Measurements from ENCODE around the gene STRN. TPM values are rescaled to one million over a fixed set of nuclear protein-coding genes. Genes with fewer than 3 reads are reported as not detected.

The STRN gene
- total and polyA plus RNA-seq, 10 of the 15 experiments (the other 5 are each of a cell fraction or from before 2014, with no cell fraction given), result 1.00 to 19.2 (median 9.1) TPM

GRCh38 chr2:36881816-36882215 lies 84.5 kb downstream of the STRN start (continued):
- TF ChIP-seq ELK1 (IDR thresholded peaks at IDR 0.05; ENCODE audit: low read depth, low read length), result no peak
- TF ChIP-seq ZNF207 (IDR thresholded peaks at IDR 0.05; ENCODE audit: borderline replicate concordance), result no peak
- no peak for TF ChIP-seq ZBTB11 (CRISPR knock-in tag; IDR thresholded peaks at IDR 0.05)
- TF ChIP-seq USF1 (IDR thresholded peaks at IDR 0.05; ENCODE audit: borderline replicate concordance, extremely low read length, insufficient read depth, low read depth, low read length), result no peak
- TF ChIP-seq JUND (IDR thresholded peaks at IDR 0.05; ENCODE audit: low read depth, low read length), result no peak
- TF ChIP-seq PML (IDR thresholded peaks at IDR 0.05; ENCODE audit: low read length), result no peak
- TF ChIP-seq NBN (IDR thresholded peaks at IDR 0.05), result no peak

- CTCF ChIA-PET, result no interaction called here
- TF ChIP-seq MTA2 (IDR thresholded peaks at IDR 0.05; ENCODE audit: low read depth) (no peak), MAX (IDR thresholded peaks at IDR 0.05; ENCODE audit: low read depth, low read length) (no peak), CBX3 (IDR thresholded peaks at IDR 0.05; ENCODE audit: borderline replicate concordance, low read depth) (no peak), RB1 (IDR thresholded peaks at IDR 0.05; ENCODE audit: borderline replicate concordance) (no peak), SREBF1 (IDR thresholded peaks at IDR 0.05; ENCODE audit: low read length) (no peak), MEF2B (IDR thresholded peaks at IDR 0.05; ENCODE audit: partially characterized antibody, poor library complexity, severe bottlenecking) (no peak), JUND (IDR thresholded peaks at IDR 0.05; ENCODE audit: low read depth, low read length) (no peak), RBBP5 (conservative IDR thresholded peaks at IDR 0.05) (no peak), NFXL1 (IDR thresholded peaks at IDR 0.05; ENCODE audit: borderline replicate concordance) (no peak), KLF5 (IDR thresholded peaks at IDR 0.05; ENCODE audit: partially characterized antibody) (no peak), DPF2 (IDR thresholded peaks at IDR 0.05) (no peak), RELA (IDR thresholded peaks at IDR 0.05; ENCODE audit: borderline replicate concordance, partially characterized antibody) (no peak), ZNF274 (IDR thresholded peaks at IDR 0.05; ENCODE audit: insufficient read depth, insufficient read length) (no peak), FOXK2 (IDR thresholded peaks at IDR 0.05) (no peak), RAD51 (IDR thresholded peaks at IDR 0.05) (no peak)
These were observed 87.9 kb downstream of the STRN start for GRCh38 chr2:36878429-36878828.

More at GRCh38 chr2:36878429-36878828, 87.9 kb downstream of the STRN start:
- no peak overlapping the region for H2AFZ ChIP-seq (ENCODE audit: control insufficient read depth, low read depth, low read length)
- H3K36me3 ChIP-seq (ENCODE audit: control insufficient read depth in 2 of 2, insufficient read depth in 2 of 2, low read length in 1 of 2), result peaks cover 0 to 6% of the 10 kb centered on the region in 2 experiments; a peak in 3 of 4 replicates
- WGBS (ENCODE audit: insufficient coverage, insufficient replicate concordance, low lambda C conversion rate, missing lambda C conversion rate), result 100% methylated on average over 4 of the region's 4 CpGs
- H3K9ac ChIP-seq (ENCODE audit: control insufficient read depth, insufficient read depth, low read length), result no peak overlapping the region
- intact Hi-C loops (cut with micrococcal nuclease; ENCODE audit: unreplicated experiment) (no loop called here), in situ Hi-C loops (cut with MboI) (no loop called here)
- no peak overlapping the region for H3K4me2 ChIP-seq (ENCODE audit: control insufficient read depth, insufficient read depth)
- no peak for ATAC-seq
- no peak overlapping the region for H3K27ac ChIP-seq (ENCODE audit: control insufficient read depth, insufficient read depth)
- RAD21 ChIA-PET (ENCODE audit: unreplicated experiment), result no interaction called here
- no peaks in the 10 kb centered on the region for H3K27me3 ChIP-seq (replicated peaks in 1 of 2; ENCODE audit: control insufficient read depth in 2 of 2, insufficient read depth in 2 of 2, low read length in 1 of 2)
- DNase-seq (ENCODE audit: low read depth, low spot score), result no peak
- H3K4me1 ChIP-seq (ENCODE audit: control insufficient read depth, insufficient read depth, low read length), result no peaks in the 10 kb centered on the region
- no TSS peak for BruUV-seq (replicated peaks)
- H4K20me1 ChIP-seq (ENCODE audit: control insufficient read depth, insufficient read depth), result no peaks in the 10 kb centered on the region
- H3K79me2 ChIP-seq (ENCODE audit: control insufficient read depth, insufficient read depth, low read length), result no peaks in the 10 kb centered on the region
- H3K4me3 ChIP-seq, result no peak overlapping the region
- H3K9me3 ChIP-seq (replicated peaks; ENCODE audit: control insufficient read depth, insufficient read depth, low read length), result no peaks in the 10 kb centered on the region
- POLR2A ChIA-PET, result no interaction called here
- SMC1A ChIA-PET (ENCODE audit: uncharacterized antibody, unreplicated experiment), result no interaction called here
- FAIRE-seq, result no peak

Measured in GM12878 (cell line).